ENCODE measurements around the gene EGFL7.

EGFL7 gene

DNA sequence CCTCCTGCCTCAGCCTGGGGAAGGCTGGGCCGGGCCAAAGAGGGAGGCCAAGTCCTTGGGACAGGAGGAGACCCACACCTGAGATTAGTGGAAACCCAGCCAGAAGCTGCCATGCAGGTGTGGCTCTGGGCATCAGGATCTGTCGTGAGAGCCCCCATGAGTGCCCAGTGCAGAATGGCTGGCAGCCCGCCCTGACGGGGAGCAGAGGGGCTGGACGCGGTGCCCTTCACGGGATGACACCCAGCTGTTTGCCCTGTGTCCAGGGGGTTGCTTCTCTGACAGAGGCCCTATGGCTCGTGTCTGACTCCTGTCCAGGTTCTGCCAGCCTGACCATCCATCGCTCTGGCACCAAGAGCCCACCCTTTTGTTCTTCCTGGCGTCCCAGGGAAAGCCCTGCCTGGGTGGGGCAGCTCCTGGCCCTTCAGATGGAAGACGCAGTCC lies 58.2 kb downstream of the EGFL7 start:
- Histone ChIP-seq H3K9me3 (ENCODE audit: control insufficient read depth, low read length) (no peaks in the 10 kb centered on the region), H3K4ac (ENCODE audit: low read depth in 1 of 2, low read length in 2 of 2) (no peak overlapping the region), H3K4me2 (ENCODE audit: low read length, poor library complexity, severe bottlenecking) (no peak overlapping the region), H3K4me3 (ENCODE audit: insufficient read depth in 1 of 2, low read depth in 1 of 2, low read length in 2 of 2) (no peak overlapping the region), H2BK120ac (ENCODE audit: low read depth, low read length) (no peak overlapping the region), H3K4me1 (ENCODE audit: control insufficient read depth, insufficient read depth, low read depth, low read length) (peaks cover 42% of the 10 kb centered on the region), H2AFZ (ENCODE audit: low read depth, low read length) (no peak overlapping the region), H3K23ac (ENCODE audit: low read length in 2 of 2) (no peak overlapping the region), H2BK15ac (ENCODE audit: low read depth, poor library complexity, severe bottlenecking) (no peak overlapping the region), H3K18ac (ENCODE audit: low read depth in 1 of 2, low read length in 2 of 2) (no peak overlapping the region), H3K27ac (ENCODE audit: low read length, poor library complexity, severe bottlenecking) (no peak overlapping the region), H2BK5ac (ENCODE audit: low read depth, low read length, poor library complexity, severe bottlenecking) (no peak overlapping the region), H4K91ac (ENCODE audit: low read length) (no peak overlapping the region), H3K36me3 (ENCODE audit: control insufficient read depth in 1 of 2, insufficient read depth in 2 of 2, low read depth in 1 of 2, low read length in 2 of 2) (peaks cover 40 to 53% of the 10 kb centered on the region in 2 experiments), H3K27me3 (ENCODE audit: control insufficient read depth in 1 of 2, insufficient read depth in 1 of 2, low read length in 2 of 2) (peaks cover 0 to 10% of the 10 kb centered on the region in 2 experiments), H4K8ac (ENCODE audit: low read length) (no peak overlapping the region), H3K14ac (ENCODE audit: low read length in 2 of 2) (no peak overlapping the region), H3K79me1 (replicated peaks; ENCODE audit: low read length, poor library complexity, severe bottlenecking) (peaks cover 10% of the 10 kb centered on the region), H3K9ac (ENCODE audit: low read length) (peak overlapping the region; percentile 29), H2BK12ac (ENCODE audit: low read length in 2 of 2) (no peak overlapping the region), H2AK5ac (ENCODE audit: low read length, severe bottlenecking) (no peak overlapping the region)
- no peak for DNase-seq
- WGBS, result 85% methylated on average over 11 of the region's 11 CpGs

DNA sequence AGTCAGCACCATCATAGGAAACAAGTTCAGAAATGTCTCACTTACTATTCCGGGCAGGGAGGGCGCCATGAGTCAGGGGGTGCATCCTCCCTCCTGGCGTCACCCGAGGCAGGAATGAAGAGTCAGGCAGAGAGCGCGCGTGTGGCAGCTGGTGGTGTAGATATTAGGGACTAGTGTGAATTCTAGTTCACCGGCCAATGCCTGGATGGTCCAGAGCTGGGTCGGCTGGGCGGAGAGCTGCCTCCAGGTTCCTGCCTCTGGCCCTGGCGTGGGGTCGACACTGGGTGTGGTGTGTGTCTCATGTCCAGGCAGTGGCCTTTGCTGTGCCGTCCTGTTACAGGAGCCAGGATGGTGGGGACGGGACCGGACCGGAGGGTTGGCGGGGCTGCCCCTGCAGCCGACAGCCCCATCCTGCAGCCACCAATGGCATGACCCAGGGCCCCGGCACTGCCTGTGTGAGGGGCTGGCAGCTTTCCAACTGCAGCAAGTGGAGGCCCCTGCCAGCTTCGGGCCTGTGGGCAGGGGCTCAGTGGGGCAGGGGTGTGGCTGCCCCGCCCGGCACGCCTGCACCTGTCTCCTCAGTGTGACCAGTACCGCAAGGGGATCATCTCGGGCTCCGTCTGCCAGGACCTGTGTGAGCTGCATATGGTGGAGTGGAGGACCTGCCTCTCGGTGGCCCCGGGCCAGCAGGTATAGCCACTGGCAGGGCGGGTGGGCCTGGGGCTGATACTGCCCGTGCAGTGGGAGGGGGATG lies 58.8 kb downstream of the EGFL7 start:
- Histone ChIP-seq H3K4me1 (ENCODE audit: control insufficient read depth, insufficient read depth, low read depth, low read length) (peaks cover 48% of the 10 kb centered on the region), H3K79me1 (replicated peaks; ENCODE audit: low read length, poor library complexity, severe bottlenecking) (peaks cover 10% of the 10 kb centered on the region), H3K4ac (ENCODE audit: low read depth in 1 of 2, low read length in 2 of 2) (no peak overlapping the region), H2BK120ac (ENCODE audit: low read depth, low read length) (no peak overlapping the region), H2BK5ac (ENCODE audit: low read depth, low read length, poor library complexity, severe bottlenecking) (no peak overlapping the region), H3K23ac (ENCODE audit: low read length in 2 of 2) (no peak overlapping the region), H4K91ac (ENCODE audit: low read length) (no peak overlapping the region), H3K18ac (ENCODE audit: low read depth in 1 of 2, low read length in 2 of 2) (no peak overlapping the region), H3K27ac (ENCODE audit: low read length, poor library complexity, severe bottlenecking) (no peak overlapping the region), H3K9ac (ENCODE audit: low read length) (peak overlapping the region; percentile 29), H4K8ac (ENCODE audit: low read length) (no peak overlapping the region), H2BK15ac (ENCODE audit: low read depth, poor library complexity, severe bottlenecking) (no peak overlapping the region), H2AK5ac (ENCODE audit: low read length, severe bottlenecking) (no peak overlapping the region), H3K9me3 (ENCODE audit: control insufficient read depth, low read length) (no peaks in the 10 kb centered on the region), H2AFZ (ENCODE audit: low read depth, low read length) (no peak overlapping the region), H3K4me2 (ENCODE audit: low read length, poor library complexity, severe bottlenecking) (no peak overlapping the region), H3K36me3 (ENCODE audit: control insufficient read depth in 1 of 2, insufficient read depth in 2 of 2, low read depth in 1 of 2, low read length in 2 of 2) (peaks cover 46 to 59% of the 10 kb centered on the region in 2 experiments), H2BK12ac (ENCODE audit: low read length in 2 of 2) (no peak overlapping the region), H3K4me3 (ENCODE audit: insufficient read depth in 1 of 2, low read depth in 1 of 2, low read length in 2 of 2) (no peak overlapping the region), H3K14ac (ENCODE audit: low read length in 2 of 2) (no peak overlapping the region), H3K27me3 (ENCODE audit: control insufficient read depth in 1 of 2, insufficient read depth in 1 of 2, low read length in 2 of 2) (peaks cover 0 to 10% of the 10 kb centered on the region in 2 experiments)
- DNase-seq, result peak; percentile 55
- 82% methylated on average over 30 of the region's 30 CpGs for WGBS

Small RNA genes lying within 50 kb of the gene (small RNA-seq; reads per million reads assigned to genes)
- 1,965 reads per million, percentile 98 among the genes with 10 or more reads in this experiment for gene MIR126 (ENCODE audit: low read depth)

Data from mesenchymal stem cell (in vitro differentiated cells and primary cell).